GM19397 (cell line): ENCODE data around the gene SLC22A1.
"Not testable (repeated sequence)": the region's sequence is repeated elsewhere in the genome, so short reads cannot be mapped to it uniquely, and the experiment has no call there.

Experiments
- ATAC-seq: cut with Tn5 transposase; IDR thresholded peaks from one replicate; pipeline ENCODE4 v1.9.1; 2021; ENCODE audit warnings: mild to moderate bottlenecking, moderate library complexity; ENCODE audit not compliant: unreplicated experiment

Gene SLC22A1

GRCh38 chr6:160121981-160122380 is 366 bp downstream of the SLC22A1 start:
- no peak for ATAC-seq

DNA sequence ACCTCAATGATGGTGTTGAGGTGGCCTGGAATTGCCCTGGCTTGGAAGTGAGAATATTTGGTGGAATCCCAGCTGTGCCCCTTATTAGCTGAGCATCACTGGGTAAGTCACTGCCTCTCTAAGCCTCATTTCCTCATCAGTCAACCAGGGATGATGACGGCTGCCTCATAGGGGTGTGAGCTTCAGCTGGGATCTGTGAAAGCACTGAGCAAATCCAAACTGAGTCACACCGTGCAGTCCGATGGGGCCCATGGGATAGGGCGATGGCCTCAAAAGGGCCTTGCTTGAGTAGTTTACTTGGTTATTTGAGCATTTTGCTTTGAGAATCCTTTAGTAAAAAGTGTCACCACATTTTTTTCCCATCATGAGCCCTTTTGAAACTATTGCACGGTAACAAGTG is 1.1 kb downstream of the SLC22A1 start:
- no peak for ATAC-seq

DNA sequence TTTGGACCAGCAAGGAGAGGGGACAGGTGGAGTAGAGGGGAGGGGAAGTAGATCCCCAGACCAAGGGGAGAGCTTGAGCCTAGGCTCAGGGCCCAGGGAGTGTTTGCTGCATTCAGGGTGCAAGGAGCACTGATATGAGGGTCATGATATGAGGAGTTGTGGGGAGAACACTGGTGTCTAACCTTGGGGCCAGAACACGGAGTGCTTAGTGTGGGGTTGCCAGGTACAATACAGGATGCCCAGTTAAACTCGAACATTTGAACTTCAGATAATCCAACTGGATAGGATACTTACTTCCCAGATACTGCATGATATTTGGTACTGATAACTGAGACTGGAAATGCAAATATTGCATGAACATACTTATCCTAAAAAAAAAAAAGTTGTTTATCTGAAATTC is 2.4 kb downstream of the SLC22A1 start:
- ATAC-seq, result no peak

DNA sequence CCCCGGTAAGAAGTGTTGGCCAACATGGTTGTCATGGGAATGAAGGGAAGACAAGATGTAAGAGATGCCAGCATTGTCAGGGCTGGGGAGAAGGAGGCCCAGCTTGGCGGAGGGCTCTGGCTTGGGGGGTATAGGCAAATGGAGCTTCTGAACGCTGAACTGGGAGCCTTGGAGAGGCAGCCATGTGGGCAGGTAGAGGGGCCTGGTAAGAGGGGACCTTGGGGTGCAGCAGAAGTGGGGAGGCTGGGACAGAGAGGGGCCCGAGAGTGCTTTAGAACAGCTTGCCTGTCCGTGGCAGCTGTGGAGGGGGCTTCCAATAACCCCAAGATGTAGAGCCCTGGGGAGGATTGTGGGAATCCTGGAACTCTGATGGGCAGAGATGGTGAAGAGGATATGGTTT is 3.0 kb downstream of the SLC22A1 start:
- no peak for ATAC-seq

DNA sequence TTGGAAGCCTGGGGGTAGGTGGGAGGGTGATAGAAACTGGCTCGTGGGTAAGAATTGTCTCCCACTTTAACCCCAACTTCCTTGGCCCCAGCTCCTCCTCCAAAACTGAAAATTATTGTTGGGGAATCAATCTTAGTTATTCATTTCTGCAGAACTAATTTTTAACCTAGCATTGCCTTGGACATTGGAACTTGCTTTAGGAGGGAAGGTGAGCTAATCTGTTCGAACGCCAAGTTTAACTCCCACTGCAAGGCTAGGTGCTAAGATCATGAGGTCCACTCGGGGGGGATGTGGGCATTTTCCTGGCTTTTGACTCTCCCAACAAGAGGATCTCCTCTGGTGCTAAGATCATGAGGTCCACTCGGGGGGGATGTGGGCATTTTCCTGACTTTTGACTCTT is 3.5 kb downstream of the SLC22A1 start:
- not testable (repeated sequence) for ATAC-seq

DNA sequence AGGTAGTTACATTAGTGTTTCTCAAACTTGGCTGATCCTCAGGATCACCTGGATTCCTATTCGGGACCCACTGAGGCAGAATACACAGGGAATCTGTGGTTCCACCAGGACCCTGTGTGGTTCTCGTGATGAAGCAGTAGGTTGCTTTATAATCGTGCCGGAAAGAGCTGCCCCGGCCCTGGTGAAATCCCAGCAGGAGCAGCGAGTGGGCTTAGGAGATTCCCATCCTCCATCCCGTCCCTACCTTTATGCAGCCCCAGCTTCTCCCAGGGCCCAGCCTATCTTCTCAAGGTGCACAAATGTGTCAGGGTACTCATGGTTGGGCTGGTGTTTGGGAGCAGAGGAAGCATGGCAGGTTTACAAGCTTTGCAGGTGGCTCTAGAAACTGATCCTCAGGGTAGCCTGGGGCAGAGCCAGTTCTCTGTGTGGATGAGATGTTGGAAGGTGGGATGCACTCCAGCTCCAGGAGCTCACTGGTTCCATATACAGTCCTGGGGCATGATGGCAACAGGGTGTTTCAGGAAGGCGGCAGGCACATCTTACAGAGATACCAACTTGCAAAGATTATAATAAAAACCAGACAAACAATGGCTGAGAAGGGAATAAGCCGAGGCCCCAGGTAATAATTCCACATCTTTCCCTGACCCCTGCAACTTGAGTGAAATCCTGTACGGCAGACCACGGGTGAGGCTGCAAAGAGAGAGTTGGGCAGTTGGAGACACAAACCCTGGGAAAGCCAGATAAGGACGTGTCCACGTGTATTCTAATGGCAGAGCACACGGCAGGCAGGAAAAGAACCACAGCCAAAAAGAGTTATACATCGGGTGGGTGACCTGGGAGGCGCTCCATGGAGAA is 5.9 kb downstream of the SLC22A1 start:
- no peak for ATAC-seq

GRCh38 chr6:160128125-160128683 is 6.6 kb downstream of the SLC22A1 start:
- ATAC-seq, result no peak

DNA sequence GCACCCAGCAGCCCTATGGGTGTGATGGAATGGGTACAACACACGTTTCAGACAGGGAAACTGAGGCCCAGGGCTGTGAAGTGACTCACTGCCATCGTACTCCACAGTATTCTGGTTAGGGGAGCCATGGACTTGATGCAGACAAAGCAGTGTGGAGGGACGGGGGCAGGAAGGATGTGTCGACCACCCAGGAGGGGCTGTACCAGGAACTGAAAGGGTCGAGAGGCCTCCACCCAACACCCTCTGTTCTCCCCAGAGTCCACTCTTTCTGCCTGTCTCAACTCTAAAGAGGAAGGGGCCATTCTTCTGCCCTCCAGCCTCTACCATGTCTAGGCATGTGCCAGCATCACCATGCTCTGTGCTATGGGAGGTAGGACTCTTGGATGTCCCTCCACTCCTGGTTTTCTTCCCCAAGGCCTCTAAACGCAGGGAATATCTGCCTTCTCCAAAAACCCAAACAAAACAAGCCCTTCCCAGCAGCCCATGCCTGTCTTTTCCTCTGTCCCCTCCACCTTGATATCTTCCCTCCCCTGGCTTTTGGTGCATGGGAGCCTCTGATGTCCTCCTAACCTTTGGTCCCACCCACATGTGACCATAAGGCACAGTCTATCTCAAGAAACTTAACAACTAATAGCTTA is 7.4 kb downstream of the SLC22A1 start:
- ATAC-seq, result no peak

GRCh38 chr6:160129881-160130615 is 8.4 kb downstream of the SLC22A1 start:
- no peak for ATAC-seq

DNA sequence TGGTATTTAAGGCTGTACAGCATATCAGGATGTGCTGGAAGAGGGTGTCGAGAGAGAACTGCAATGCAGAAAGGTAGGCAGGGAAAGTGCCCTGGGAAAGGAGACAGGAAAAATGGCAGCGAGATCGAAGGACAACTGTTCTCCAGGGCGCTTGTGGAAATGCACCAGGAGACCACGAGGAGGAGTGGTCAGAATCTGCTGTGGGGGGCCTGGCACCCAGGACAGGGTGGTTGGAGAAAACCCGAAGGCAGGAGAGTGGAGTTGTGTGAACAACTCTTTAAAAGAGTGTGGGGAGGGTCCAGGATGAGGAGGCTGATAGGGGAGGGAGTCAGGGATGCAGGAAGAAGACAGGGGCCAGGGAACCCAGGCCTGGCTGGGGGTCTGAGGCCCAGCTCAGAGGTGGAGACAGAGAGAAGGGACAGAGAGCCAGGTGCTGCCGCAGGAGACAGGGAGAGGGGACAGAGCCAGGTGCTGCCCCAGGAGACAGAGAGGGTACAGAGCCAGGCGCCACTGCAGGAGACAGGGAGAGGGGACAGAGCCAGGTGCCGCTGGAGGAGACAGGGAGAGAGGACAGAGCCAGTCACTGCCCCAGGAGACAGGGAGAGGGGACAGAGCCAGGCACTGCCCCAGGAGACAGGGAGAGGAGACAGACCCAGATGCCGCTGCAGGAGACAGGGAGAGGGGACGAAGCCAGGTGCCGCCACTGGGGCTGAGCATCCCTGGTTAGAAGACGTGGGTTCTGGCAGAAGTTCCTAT is 9.3 kb downstream of the SLC22A1 start:
- ATAC-seq, result no peak

DNA sequence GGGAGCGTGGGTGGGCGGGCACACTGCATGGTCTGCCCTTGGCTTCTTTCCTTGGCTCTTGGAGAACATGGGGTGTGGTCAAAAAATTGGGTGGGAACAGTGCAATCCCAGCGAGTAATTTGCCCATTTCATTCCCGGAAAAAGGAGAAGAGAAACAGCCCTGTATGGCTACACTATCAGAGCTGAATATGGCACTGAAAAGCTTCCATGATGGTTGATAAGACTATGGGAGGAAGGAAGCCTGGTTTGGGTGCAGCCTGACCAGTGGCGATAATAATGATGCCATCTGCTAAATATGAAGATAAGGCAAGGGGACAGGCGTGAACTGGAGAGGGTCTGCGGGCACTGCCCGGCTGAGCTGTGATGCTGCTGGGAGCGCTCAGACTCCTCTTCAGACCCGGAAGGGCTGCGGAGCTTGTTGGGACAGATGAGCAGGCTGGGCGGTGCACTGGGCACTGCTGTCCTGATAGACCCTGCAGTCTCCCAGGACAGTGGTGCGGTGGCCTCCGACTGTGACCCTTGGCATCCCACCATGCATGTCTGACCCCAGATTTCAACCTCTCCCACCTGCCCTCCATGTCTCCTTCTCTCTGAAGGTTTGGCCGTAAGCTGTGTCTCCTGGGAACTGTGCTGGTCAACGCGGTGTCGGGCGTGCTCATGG is 10.2 kb downstream of the SLC22A1 start:
- ATAC-seq, result no peak

DNA sequence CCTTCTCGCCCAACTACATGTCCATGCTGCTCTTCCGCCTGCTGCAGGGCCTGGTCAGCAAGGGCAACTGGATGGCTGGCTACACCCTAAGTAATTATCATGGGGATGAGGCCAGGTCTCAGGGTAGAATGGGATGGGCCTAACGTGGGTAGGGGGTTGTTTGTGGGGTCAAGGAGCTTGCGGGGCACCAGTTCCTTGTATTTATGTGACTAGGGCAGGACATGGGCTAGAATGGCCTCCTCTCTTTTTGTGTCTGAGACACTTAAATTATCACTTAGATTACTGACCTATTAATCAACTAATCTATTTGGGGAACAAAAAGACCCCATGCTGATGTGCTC is 10.7 kb downstream of the SLC22A1 start:
- ATAC-seq, result no peak

- ATAC-seq, result no peak
These were observed 11.2 kb downstream of the SLC22A1 start for GRCh38 chr6:160132776-160133338.

GRCh38 chr6:160133441-160134336 is 12.1 kb downstream of the SLC22A1 start:
- no peak for ATAC-seq

DNA sequence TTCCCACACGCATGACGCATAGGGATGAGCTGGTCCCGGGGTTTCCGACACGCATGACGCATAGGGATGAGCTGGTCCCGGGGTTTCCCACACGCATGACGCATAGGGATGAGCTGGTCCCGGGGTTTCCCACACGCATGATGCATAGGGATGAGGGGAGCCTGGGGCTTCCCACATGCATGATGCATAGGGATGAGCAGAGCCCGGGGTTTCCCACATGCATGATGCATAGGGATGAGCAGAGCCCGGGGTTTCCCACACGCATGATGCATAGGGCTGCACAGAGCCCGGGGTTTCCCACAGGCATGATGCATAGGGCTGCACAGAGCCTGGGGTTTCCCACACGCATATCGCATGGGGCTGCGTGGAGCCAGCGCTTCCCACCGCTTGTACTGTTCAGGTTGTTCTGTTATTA is 12.7 kb downstream of the SLC22A1 start:
- ATAC-seq, result not testable (repeated sequence)

DNA sequence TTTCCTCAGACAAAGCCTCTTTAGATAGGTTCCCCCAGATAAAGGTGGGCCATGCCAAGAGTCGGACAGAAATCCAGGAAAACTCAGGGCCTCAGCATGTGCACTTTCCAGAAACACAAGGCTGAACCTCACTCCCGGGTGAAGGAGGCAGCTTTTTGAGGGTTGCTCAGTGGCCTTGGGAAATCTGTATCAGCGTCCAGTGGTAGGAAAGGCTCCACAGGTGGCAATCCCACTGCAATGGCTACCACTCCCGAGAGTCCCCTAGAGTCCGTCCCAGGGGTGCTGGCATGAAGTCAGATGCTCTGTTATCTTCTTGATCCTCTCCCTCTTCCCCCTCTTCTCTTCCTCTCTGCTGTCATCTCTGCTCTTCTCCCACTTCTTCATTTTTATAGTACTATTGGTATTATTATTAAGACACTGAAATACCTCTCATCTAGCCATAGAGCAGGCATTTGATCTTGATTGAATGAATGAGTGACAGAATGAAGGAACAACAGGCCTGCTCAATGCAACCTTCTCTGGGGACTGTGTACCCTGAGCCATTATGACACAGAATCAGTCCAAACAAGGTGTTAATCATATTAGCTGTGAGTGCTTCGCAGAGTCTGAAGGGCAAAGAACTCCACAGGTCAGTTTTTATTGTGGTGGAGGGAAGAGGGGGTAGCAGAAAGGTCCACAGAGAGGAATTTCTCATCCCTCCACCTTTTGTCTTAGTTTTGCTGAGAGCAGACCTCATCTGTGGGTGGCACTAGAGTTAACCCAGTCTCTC is 13.3 kb downstream of the SLC22A1 start:
- ATAC-seq, result no peak

DNA sequence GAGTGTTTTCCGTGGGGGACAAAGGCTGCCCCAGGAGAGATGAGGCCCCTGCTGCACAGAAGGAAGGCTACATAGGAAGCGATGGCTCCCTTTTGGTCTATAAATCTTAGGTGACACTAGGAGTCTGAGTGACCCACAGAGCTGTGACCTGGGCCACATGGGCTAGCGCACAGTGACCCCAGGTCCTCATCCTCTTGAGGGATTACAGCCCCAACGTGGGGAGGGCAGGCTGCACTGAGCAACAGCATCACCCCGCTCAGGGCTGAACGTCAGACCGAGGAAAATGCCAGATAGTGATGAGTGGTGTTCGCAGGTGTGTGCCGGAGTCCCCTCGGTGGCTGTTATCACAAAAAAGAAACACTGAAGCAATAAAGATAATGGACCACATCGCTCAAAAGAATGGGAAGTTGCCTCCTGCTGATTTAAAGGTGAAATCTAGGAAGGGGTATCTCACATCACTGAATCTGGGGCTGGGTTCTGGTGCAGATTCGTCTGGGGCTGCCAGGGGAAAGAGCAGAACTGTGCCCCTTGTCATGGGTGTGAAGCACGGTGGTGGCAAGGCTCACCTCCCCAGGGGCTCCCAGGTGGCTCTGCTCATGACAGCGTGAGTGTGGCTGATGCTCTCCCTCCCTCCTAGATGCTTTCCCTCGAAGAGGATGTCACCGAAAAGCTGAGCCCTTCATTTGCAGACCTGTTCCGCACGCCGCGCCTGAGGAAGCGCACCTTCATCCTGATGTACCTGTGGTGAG is 14.5 kb downstream of the SLC22A1 start:
- ATAC-seq, result no peak
